CD14-positive monocyte (primary cell): ENCODE data around the gene PPRC1. TPM values are rescaled to one million over a fixed set of nuclear protein-coding genes. Genes with fewer than 3 reads are reported as not detected.

ENCODE experiments used
- DNase-seq, 3 donors: peaks; one replicate each; pipeline ENCODE4 v3.0.0-alpha.2; 2011 to 2022
- H2AFZ ChIP-seq: 2 replicates; pipeline ENCODE4 v1.6.0; 2012; ENCODE audit warnings: mild to moderate bottlenecking, low read depth, low read length, inconsistent platforms; ENCODE audit not compliant: insufficient read depth, poor library complexity, severe bottlenecking
- H3K27ac ChIP-seq, 2 donors: 1 replicate in 1 of 2; 2 replicates in 1 of 2; pipeline ENCODE4 v1.5.1; 2012 to 2013; ENCODE audit warnings: low read length in 2 of 2, control low read depth in 1 of 2, inconsistent platforms in 1 of 2, low read depth in 1 of 2, mild to moderate bottlenecking in 1 of 2
- H3K27me3 ChIP-seq, 2 donors: one replicate each; pipeline versions ENCODE4 v1.6.0 to v1.6.1; 2011 to 2013; ENCODE audit warnings: low read length in 2 of 2; ENCODE audit not compliant: control insufficient read depth in 2 of 2, insufficient read depth in 2 of 2
- H3K36me3 ChIP-seq, 2 donors: replicated peaks in 1 of 2; 1 replicate in 1 of 2; 2 replicates in 1 of 2; pipeline versions ENCODE4 v1.5.1 to v1.6.1; 2012 to 2013; ENCODE audit warnings: low read length in 2 of 2, control low read depth in 1 of 2, inconsistent platforms in 1 of 2, mild to moderate bottlenecking in 1 of 2; ENCODE audit not compliant: insufficient read depth in 2 of 2, control insufficient read depth in 1 of 2
- H3K4me1 ChIP-seq, 2 donors: 1 replicate in 1 of 2; 2 replicates in 1 of 2; pipeline versions ENCODE4 v1.5.1 to v1.6.1; 2012 to 2013; ENCODE audit warnings: low read length in 2 of 2, control low read depth in 1 of 2, inconsistent platforms in 1 of 2, mild to moderate bottlenecking in 1 of 2, moderate library complexity in 1 of 2; ENCODE audit not compliant: insufficient read depth in 2 of 2, control insufficient read depth in 1 of 2
- H3K4me2 ChIP-seq: replicated peaks from 2 replicates; pipeline ENCODE3; 2012; ENCODE audit warnings: low read length, moderate library complexity, mild to moderate bottlenecking; ENCODE audit not compliant: poor library complexity, severe bottlenecking; ENCODE audit errors: extremely low read depth
- H3K4me3 ChIP-seq, 3 experiments: fragments of 200-600 bp in 1 of 3; sonication (generic) in 1 of 3; replicated peaks in 1 of 3; 1 replicate in 2 of 3; 2 replicates in 1 of 3; pipeline ENCODE4 v1.5.1; 2011 to 2013; ENCODE audit warnings: low read length in 3 of 3, mild to moderate bottlenecking in 3 of 3, control low read depth in 2 of 3, low read depth in 2 of 3, inconsistent platforms in 1 of 3, moderate library complexity in 1 of 3
- H3K79me2 ChIP-seq: 2 replicates; pipeline ENCODE4 v1.6.0; 2012; ENCODE audit warnings: mild to moderate bottlenecking, control low read depth, inconsistent platforms, low read length, moderate library complexity; ENCODE audit not compliant: insufficient read depth
- H3K9ac ChIP-seq: 2 replicates; pipeline ENCODE4 v1.6.0; 2017; ENCODE audit warnings: low read length, mild to moderate bottlenecking; ENCODE audit not compliant: insufficient read depth, poor library complexity, severe bottlenecking
- H3K9me3 ChIP-seq, 2 donors: replicated peaks in 1 of 2; 1 replicate in 1 of 2; 2 replicates in 1 of 2; pipeline versions ENCODE4 v1.5.1 to v1.6.1; 2012 to 2013; ENCODE audit warnings: low read length in 2 of 2, control low read depth in 1 of 2; ENCODE audit not compliant: control insufficient read depth in 1 of 2, insufficient read depth in 1 of 2
- H4K20me1 ChIP-seq: 2 replicates; pipeline ENCODE4 v1.6.0; 2012; ENCODE audit warnings: mild to moderate bottlenecking, low read length, control low read depth, moderate library complexity; ENCODE audit not compliant: insufficient read depth
- H3K27ac Mint-ChIP-seq, 7 donors: one replicate each; pipeline ENCODE4 v1.8.0; 2020; ENCODE audit warnings: mild to moderate bottlenecking in 7 of 7, mixed read lengths in 7 of 7, moderate library complexity in 6 of 7, inconsistent platforms in 2 of 7
- H3K27me3 Mint-ChIP-seq, 3 donors: one replicate each; pipeline ENCODE4 v1.8.0; 2021 to 2022; ENCODE audit warnings: low read depth in 3 of 3, mild to moderate bottlenecking in 3 of 3, mixed read lengths in 3 of 3, moderate library complexity in 3 of 3, inconsistent platforms in 1 of 3
- H3K36me3 Mint-ChIP-seq, 2 donors: one replicate each; pipeline ENCODE4 v1.8.0; 2020; ENCODE audit warnings: mixed read lengths in 2 of 2, inconsistent platforms in 1 of 2, mild to moderate bottlenecking in 1 of 2
- H3K4me1 Mint-ChIP-seq: one replicate; pipeline ENCODE4 v1.8.0; 2020; ENCODE audit warnings: mild to moderate bottlenecking, mixed read lengths
- H3K4me3 Mint-ChIP-seq, 2 donors: one replicate each; pipeline ENCODE4 v1.8.0; 2020; ENCODE audit warnings: mild to moderate bottlenecking in 2 of 2, mixed read lengths in 2 of 2, moderate library complexity in 1 of 2
- H3K9me3 Mint-ChIP-seq, 7 donors: one replicate each; pipeline ENCODE4 v1.8.0; 2020 to 2022; ENCODE audit warnings: mixed read lengths in 7 of 7, mild to moderate bottlenecking in 6 of 7, moderate library complexity in 6 of 7, inconsistent platforms in 2 of 7
- WGBS: methylation state at CpG from one replicate; pipeline ENCODE4 v1.1.5; 2013; ENCODE audit warnings: missing lambda C conversion rate; ENCODE audit not compliant: insufficient coverage; 5-methylcytosine and 5-hydroxymethylcytosine counted together
- intact Hi-C, 2 donors: fragments of 100-400 bp; cut with micrococcal nuclease; formaldehyde crosslinking; loops; one replicate each; pipeline versions ENCODE4 v1.15.0 to v1.15.1; 2023
- polyA plus RNA-seq, 3 donors: library from polyadenylated mRNA; depleted of rRNA in 1 of 3; unstranded in 2 of 3; stranded (reverse) in 1 of 3; fragments of 300-500 nt in 2 of 3; fragments of >200 nt in 1 of 3; fragmentation: Illumina TruSeq in 2 of 3; gene quantifications; 1 replicate in 2 of 3; 2 replicates in 1 of 3; pipeline ENCODE4 v1.2.3, GENCODE V29; 2012 to 2021
- TF ChIP-seq, protein P1 (sequence below): fragments of 200-600 bp; IDR thresholded peaks from one replicate; pipeline ENCODE4 v1.8.0; 2022; ENCODE audit warnings: antibody characterized with exemption, mild to moderate bottlenecking

Gene PPRC1
- polyA plus RNA-seq, 3 donors: 1.1 to 15.6 (median 2.5) TPM

- peak overlapping the region in 6 of 7 donors; percentile 71 to 92 (median 78) for H3K27ac Mint-ChIP-seq
- H3K79me2 ChIP-seq: peaks cover 94% of the 10 kb centered on the region
- no peak for DNase-seq
Observed at GRCh38 chr10:102116656-102117055, 16.2 kb upstream of the PPRC1 start.

GRCh38 chr10:102117391-102118159, 15.3 kb upstream of the PPRC1 start:
- peak overlapping the region; percentile 76 to 95 (median 87) for H3K27ac Mint-ChIP-seq
- Histone ChIP-seq H3K4me3 (peak overlapping the region in 1 of 3 experiments; percentile 96), H4K20me1 (peaks cover 50% of the 10 kb centered on the region), H3K79me2 (peaks cover 84% of the 10 kb centered on the region), H3K27ac (peak overlapping the region; percentile 43 to 94), H3K9ac (peak overlapping the region; percentile 41), H3K27me3 (no peaks in the 10 kb centered on the region), H3K36me3 (no peaks in the 10 kb centered on the region), H3K4me1 (peaks cover 72 to 78% of the 10 kb centered on the region in 2 donors), H3K4me2 (peak overlapping the region; percentile 89), H3K9me3 (no peaks in the 10 kb centered on the region), H2AFZ (no peak overlapping the region)
- peaks cover 0 to 2% (median 0%) of the 10 kb centered on the region in 7 donors for H3K9me3 Mint-ChIP-seq
- intact Hi-C loops: loop anchor here in 1 of 2 donors (2.0 kb wide), 1 partner anchor 15 kb away; the partner anchor contains the start of gene PPRC1
- peaks cover 0 to 6% (median 3%) of the 10 kb centered on the region in 3 donors for H3K27me3 Mint-ChIP-seq
- WGBS: 3% methylated on average over 10 of the region's 12 CpGs
- DNase-seq: peak in 1 of 3 donors; percentile 19
- H3K4me3 Mint-ChIP-seq: peak overlapping the region; percentile 83 to 93
- peaks cover 72% of the 10 kb centered on the region for H3K4me1 Mint-ChIP-seq
- peaks cover 0 to 4% of the 10 kb centered on the region in 2 donors for H3K36me3 Mint-ChIP-seq
- TF ChIP-seq, protein P1, sequence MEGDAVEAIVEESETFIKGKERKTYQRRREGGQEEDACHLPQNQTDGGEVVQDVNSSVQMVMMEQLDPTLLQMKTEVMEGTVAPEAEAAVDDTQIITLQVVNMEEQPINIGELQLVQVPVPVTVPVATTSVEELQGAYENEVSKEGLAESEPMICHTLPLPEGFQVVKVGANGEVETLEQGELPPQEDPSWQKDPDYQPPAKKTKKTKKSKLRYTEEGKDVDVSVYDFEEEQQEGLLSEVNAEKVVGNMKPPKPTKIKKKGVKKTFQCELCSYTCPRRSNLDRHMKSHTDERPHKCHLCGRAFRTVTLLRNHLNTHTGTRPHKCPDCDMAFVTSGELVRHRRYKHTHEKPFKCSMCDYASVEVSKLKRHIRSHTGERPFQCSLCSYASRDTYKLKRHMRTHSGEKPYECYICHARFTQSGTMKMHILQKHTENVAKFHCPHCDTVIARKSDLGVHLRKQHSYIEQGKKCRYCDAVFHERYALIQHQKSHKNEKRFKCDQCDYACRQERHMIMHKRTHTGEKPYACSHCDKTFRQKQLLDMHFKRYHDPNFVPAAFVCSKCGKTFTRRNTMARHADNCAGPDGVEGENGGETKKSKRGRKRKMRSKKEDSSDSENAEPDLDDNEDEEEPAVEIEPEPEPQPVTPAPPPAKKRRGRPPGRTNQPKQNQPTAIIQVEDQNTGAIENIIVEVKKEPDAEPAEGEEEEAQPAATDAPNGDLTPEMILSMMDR: no peak

More at GRCh38 chr10:102116656-102117055, 16.2 kb upstream of the PPRC1 start:
- Mint-ChIP-seq H3K4me3 (peak overlapping the region in 1 of 2 donors; percentile 13), H3K9me3 (peaks cover 0 to 2% (median 0%) of the 10 kb centered on the region in 7 donors), H3K27me3 (peaks cover 0 to 1% (median under 1%) of the 10 kb centered on the region in 3 donors), H3K36me3 (peaks cover 2 to 4% of the 10 kb centered on the region in 2 donors), H3K4me1 (peaks cover 69% of the 10 kb centered on the region)
- TF ChIP-seq, protein P1: no peak
- WGBS: 78% methylated on average over 1 of the region's 1 CpG
- H3K4me2 ChIP-seq: peak overlapping the region; percentile 89
- H3K9ac ChIP-seq: no peak overlapping the region
- no peaks in the 10 kb centered on the region for H3K9me3 ChIP-seq
- no peaks in the 10 kb centered on the region for H3K27me3 ChIP-seq
- H3K4me1 ChIP-seq: peaks cover 72 to 77% of the 10 kb centered on the region in 2 donors
- intact Hi-C loops: no loop called here
- H3K27ac ChIP-seq: peak overlapping the region; percentile 43 to 94
- peaks cover 59% of the 10 kb centered on the region for H4K20me1 ChIP-seq
- peaks cover 0 to 4% of the 10 kb centered on the region in 2 donors for H3K36me3 ChIP-seq
- H3K4me3 ChIP-seq: peak overlapping the region in 1 of 3 experiments; percentile 96
- H2AFZ ChIP-seq: no peak overlapping the region
